ENCODE results near the gene MBP.

Gene MBP

DNA sequence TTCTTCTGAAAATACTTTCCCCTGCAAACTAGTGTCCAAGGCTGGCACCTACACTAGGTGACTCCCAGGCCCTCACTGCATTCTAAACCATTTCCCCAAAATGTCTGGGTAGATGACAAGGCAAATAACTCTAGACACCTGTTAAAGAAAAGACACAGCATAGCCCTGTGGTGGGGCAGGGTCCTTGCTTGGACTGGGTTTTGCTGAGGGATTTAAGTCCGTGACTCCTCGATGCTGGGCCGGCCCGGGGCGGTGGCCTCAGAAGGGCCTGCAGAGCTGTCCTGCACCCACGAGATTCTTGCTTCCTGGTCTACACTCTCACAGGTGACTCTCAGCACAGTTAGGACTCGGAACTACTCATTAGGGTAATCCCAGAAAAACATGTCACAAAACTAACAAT, 55.2 kb downstream of the MBP start:
- Histone ChIP-seq H3K4me1 (no peaks in the 10 kb centered on the region), H3K4me3 (no peak overlapping the region), H3K36me3 (replicated peaks) (no peaks in the 10 kb centered on the region), H3K9me3 (no peaks in the 10 kb centered on the region), H3K27me3 (ENCODE audit: low read depth) (no peaks in the 10 kb centered on the region)
- in situ Hi-C loops (cut with MboI; ENCODE audit: low sequenced_read_pairs): no loop called here
- no peak for DNase-seq (ENCODE audit: low spot score in 2 of 2)

DNA sequence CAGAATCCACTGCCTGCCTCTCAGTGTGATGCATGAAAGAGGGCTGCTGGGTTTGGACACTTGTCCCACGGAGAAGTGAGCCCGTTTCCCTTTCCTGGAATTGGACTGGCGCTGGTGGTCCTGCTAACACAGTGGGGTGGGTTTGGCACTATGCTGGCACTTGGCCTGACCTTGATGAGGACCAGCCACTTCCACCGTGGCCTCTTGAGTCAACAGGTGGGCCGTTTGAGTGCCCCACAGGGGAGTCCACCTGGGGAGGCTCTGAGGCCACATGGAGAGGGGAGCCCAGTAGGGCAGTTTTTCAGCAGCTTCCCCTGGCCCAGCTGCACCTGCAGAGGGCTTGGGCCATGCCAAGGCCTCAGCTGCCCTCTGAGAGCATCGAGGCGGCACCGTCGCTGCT, 56.5 kb downstream of the MBP start:
- no peak for DNase-seq (ENCODE audit: low spot score in 2 of 2)
- no peaks in the 10 kb centered on the region for H3K4me1 ChIP-seq
- in situ Hi-C loops (cut with MboI; ENCODE audit: low sequenced_read_pairs): no loop called here
- H3K9me3 ChIP-seq: no peaks in the 10 kb centered on the region
- no peaks in the 10 kb centered on the region for H3K27me3 ChIP-seq (ENCODE audit: low read depth)
- no peak overlapping the region for H3K4me3 ChIP-seq
- H3K36me3 ChIP-seq (replicated peaks): no peaks in the 10 kb centered on the region

DNA sequence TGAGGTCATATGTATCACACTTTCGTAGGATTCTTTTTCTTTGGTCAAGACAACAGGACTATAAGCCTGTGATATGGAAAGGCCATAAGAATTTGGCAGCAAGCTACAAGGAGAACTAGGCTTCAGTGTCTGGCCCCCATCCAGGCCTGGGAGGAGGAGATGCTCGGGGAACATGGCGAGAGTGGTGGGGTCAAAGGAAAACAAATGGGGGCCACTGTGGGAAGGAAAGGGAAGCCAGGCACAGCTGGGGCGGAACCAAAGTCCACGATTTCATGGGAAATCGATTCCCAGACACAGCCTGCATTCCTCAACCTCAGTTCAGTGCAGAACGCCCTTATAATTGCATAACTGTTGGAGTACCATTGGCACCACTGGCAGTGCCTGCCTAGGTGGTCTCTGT, 58.2 kb downstream of the MBP start:
- no peaks in the 10 kb centered on the region for H3K36me3 ChIP-seq (replicated peaks)
- H3K4me3 ChIP-seq: no peak overlapping the region
- no peaks in the 10 kb centered on the region for H3K4me1 ChIP-seq
- DNase-seq (ENCODE audit: low spot score in 2 of 2): no peak
- H3K9me3 ChIP-seq: no peaks in the 10 kb centered on the region
- no peaks in the 10 kb centered on the region for H3K27me3 ChIP-seq (ENCODE audit: low read depth)
- in situ Hi-C loops (cut with MboI; ENCODE audit: low sequenced_read_pairs): no loop called here

DNA sequence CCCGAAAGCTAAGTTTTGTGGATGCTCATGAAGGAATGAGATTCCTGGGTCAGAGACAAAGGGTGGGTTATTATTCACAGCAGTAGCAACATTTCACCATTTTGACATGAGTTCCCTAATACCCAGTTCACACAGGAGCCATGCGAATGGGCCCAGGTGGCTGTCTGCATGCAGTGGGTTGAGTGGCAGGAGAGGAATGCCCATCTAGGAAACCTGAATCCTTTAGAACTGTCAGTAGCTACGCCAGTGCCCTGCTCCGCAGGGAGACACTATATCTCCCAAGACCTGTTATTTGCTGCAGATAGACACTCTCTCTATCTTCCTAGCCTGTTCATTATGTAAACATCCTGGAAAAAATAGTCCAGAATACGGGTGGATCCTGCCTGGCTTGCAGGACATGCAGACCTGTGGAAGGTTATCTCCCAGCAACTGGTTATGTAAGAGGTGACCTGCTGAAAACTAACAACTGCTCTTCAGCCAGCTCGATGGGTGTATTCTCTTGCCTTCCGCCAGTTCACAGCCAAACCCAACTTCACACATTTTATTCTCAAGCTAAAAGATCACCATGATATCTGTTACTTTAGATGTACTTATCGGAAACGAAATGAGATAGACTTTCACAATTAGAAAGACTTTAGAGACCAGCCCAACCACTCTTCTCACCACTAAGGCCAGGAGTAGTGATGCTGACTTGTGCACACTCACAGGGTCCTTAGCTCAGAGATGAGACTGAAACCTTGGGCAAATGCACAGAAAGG, 59.1 kb downstream of the MBP start:
- Histone ChIP-seq H3K9me3 (no peaks in the 10 kb centered on the region), H3K36me3 (replicated peaks) (no peaks in the 10 kb centered on the region), H3K27me3 (ENCODE audit: low read depth) (no peaks in the 10 kb centered on the region), H3K4me3 (no peak overlapping the region), H3K4me1 (no peaks in the 10 kb centered on the region)
- in situ Hi-C loops (cut with MboI; ENCODE audit: low sequenced_read_pairs): no loop called here
- DNase-seq (ENCODE audit: low spot score in 2 of 2): no peak

DNA sequence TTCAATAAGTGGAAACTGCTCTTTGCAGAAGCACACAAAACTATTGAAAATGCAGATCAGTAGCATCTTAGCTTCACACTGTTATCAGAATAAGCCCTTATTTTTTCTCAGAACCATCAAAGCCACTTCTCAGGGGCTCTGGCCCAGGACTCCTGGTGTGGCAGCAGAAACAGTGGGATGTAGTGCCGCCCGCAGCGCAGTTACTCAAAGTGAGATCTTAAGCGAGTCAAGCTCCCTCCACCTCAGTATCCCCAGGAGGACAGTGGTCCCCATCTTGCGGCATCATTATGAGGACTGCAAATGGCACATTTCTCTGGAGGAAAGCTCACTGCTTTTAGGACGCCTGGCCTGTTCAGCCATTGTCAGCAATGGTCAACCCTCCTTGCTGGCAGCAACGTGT, 60.0 kb downstream of the MBP start:
- no peaks in the 10 kb centered on the region for H3K9me3 ChIP-seq
- H3K36me3 ChIP-seq (replicated peaks): no peaks in the 10 kb centered on the region
- no peak overlapping the region for H3K4me3 ChIP-seq
- H3K4me1 ChIP-seq: no peaks in the 10 kb centered on the region
- no peak for DNase-seq (ENCODE audit: low spot score in 2 of 2)
- in situ Hi-C loops (cut with MboI; ENCODE audit: low sequenced_read_pairs): no loop called here
- H3K27me3 ChIP-seq (ENCODE audit: low read depth): no peaks in the 10 kb centered on the region

DNA sequence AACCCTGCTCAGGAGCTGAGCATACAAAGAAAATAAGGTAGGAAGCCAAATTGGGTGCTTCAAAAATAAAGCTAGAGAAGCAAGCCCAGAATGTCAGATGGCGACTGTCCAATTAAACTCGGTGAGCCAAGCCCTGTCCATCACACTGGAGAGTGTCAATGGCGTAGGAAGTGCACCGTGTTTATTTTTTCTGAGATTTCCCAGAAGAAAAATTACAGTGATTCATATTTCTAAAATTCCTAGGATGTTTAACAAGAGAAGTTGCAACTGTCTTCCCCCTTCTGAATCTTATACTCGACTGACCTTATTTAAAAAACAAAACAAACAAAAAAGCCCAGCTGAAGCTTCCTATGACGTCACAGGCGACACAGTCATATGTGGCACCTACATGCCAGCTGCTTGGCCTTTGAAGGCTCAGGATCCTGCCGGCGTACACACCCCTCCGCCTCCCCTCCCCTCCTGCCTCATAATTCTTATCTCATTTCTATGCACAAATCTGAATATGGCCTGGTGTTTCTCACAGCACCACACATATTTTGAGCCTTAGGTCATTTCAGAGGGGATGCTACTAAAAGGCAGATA, 60.8 kb downstream of the MBP start:
- Histone ChIP-seq H3K9me3 (no peaks in the 10 kb centered on the region), H3K27me3 (ENCODE audit: low read depth) (no peaks in the 10 kb centered on the region), H3K36me3 (replicated peaks) (no peaks in the 10 kb centered on the region), H3K4me3 (no peak overlapping the region), H3K4me1 (no peaks in the 10 kb centered on the region)
- DNase-seq (ENCODE audit: low spot score in 2 of 2): no peak
- in situ Hi-C loops (cut with MboI; ENCODE audit: low sequenced_read_pairs): no loop called here

DNA sequence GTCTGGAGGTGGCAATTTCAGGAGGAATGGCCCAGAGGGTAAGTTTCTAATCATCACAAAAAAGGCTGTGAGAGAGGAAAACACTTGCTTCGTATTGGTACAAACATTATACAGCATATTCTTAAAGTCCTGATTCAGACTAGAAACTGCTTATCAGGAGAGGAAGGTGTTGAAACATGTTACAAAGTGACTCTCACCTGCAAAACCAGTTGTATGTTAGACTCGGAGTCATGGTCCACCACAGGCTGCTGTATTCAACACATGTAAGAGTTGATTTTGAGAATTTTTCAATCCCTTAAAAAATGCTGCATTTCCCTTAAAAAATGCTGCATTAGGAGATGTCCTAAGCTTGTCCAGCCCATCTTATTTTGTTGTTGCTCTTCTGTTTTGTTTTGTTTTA, 61.5 kb downstream of the MBP start:
- no peaks in the 10 kb centered on the region for H3K4me1 ChIP-seq

DNA sequence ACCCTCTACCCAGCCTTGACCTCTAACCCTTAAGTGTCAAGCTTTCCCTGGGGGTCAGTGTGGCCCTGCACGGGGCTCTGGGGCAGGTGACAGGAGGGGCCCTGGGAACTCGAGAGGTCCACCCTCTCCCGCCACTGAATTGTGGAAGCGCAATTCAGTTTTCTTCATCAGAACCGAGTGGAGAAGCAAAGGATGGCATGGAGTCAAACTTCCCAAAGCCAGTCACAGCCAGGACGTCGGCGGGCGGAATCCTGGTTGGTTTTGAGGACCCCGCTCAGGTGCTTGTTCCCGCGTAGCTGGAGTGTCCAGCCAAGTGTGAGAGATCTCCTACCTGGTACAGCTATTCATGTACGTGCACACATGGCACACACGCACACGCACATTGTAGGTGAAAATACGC, 62.0 kb downstream of the MBP start:
- no peak overlapping the region for H3K4me3 ChIP-seq
- H3K9me3 ChIP-seq: no peaks in the 10 kb centered on the region
- H3K4me1 ChIP-seq: no peaks in the 10 kb centered on the region
- H3K27me3 ChIP-seq (ENCODE audit: low read depth): no peaks in the 10 kb centered on the region
- DNase-seq (ENCODE audit: low spot score in 2 of 2): no peak
- in situ Hi-C loops (cut with MboI; ENCODE audit: low sequenced_read_pairs): no loop called here
- no peaks in the 10 kb centered on the region for H3K36me3 ChIP-seq (replicated peaks)

More for the DNA sequence above, 61.5 kb downstream of the MBP start:
- in situ Hi-C loops (cut with MboI; ENCODE audit: low sequenced_read_pairs): no loop called here
- Histone ChIP-seq H3K4me3 (no peak overlapping the region), H3K36me3 (replicated peaks) (no peaks in the 10 kb centered on the region), H3K27me3 (ENCODE audit: low read depth) (no peaks in the 10 kb centered on the region), H3K9me3 (no peaks in the 10 kb centered on the region)
- no peak for DNase-seq (ENCODE audit: low spot score in 2 of 2)

DNA sequence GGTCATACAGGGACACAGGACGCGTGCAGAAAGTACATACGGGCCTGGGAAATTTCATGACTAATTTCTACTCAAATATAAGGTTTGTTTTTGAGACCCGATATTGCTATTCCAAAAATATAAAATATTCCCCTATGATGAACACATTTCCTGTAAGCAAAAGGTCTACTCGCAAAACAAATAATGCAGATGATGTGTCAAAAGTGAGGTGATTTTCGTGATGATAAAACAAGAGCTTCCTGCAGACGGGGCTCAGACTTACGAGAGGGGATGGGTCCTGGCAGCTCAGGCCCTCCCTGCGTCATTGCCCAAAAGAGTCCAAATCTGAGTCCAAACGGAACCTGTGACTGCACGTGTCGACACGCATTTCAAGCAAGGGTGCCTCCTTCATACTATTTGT, 62.7 kb downstream of the MBP start:
- Histone ChIP-seq H3K9me3 (no peaks in the 10 kb centered on the region), H3K4me3 (no peak overlapping the region), H3K4me1 (no peaks in the 10 kb centered on the region), H3K36me3 (replicated peaks) (no peaks in the 10 kb centered on the region), H3K27me3 (ENCODE audit: low read depth) (no peaks in the 10 kb centered on the region)
- in situ Hi-C loops (cut with MboI; ENCODE audit: low sequenced_read_pairs): no loop called here
- DNase-seq (ENCODE audit: low spot score in 2 of 2): no peak

DNA sequence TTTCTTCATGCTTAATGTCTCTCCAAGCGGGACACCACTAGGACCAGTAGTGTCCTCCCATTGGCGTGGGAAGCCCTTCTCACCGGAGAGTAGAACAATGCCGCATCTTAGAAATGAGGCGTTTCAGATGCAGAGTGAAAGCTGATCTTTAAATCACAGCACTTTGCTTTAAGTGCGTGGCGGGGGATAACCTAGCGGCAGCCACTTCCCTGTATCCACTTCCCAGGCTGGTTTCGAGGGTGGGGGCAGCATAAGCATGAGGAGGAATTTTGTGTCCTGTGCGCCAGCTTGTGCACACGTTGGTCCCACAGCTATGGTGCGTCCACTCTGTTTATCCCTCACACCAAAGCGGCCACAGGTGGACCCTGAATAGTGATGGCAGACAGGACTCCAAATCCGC, 63.1 kb downstream of the MBP start:
- Histone ChIP-seq H3K27me3 (ENCODE audit: low read depth) (no peaks in the 10 kb centered on the region), H3K9me3 (no peaks in the 10 kb centered on the region), H3K4me3 (no peak overlapping the region), H3K4me1 (no peaks in the 10 kb centered on the region), H3K36me3 (replicated peaks) (no peaks in the 10 kb centered on the region)
- DNase-seq (ENCODE audit: low spot score in 2 of 2): no peak
- in situ Hi-C loops (cut with MboI; ENCODE audit: low sequenced_read_pairs): no loop called here

DNA sequence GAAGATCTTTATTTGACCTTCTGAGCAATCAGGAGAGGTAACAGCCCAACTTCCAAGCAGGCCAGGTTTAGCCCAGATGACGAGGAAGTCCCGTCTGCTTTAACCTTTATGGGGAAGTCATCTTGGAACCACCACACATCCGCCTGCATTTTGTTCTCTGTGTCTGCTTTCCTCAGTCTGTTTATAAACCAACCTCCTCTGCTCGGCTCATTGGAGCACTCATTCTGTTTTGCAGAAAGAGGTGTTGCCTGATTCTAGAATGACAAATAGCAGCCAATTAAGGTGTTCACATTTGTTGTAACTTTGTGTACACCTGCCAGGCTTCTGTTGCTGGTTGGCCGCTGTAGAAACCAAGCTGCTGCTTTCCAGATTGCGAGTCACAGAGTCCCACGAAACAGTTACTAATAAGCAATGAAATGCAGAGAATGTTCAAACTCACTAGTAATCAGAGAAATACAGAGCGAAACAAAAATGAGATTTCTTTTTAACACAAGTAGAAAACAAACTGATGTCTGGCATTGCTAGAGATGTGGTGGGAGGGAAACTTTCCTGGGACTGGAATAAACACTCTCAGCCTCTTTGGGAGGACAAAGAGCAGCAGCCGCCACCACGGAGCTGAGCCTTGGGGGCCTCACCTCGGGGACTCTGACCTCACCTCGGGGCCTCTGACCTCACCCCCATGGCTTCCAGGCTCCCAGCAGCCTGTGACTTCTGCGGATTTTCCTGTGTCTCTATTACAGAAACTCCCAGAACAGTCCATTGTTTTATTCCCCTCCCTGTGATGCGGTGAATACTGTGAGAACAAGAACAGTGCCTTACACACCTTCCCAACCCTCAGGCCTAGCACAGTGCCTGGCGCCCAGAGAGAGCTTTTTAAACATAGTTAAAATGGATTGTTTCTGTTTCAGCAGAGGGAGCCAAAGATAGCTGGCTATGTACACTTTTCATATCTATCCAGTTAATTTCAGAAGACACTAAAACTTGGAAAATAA, 64.0 kb downstream of the MBP start:
- Histone ChIP-seq H3K9me3 (no peaks in the 10 kb centered on the region), H3K27me3 (ENCODE audit: low read depth) (no peaks in the 10 kb centered on the region), H3K36me3 (replicated peaks) (no peaks in the 10 kb centered on the region), H3K4me3 (no peak overlapping the region), H3K4me1 (no peaks in the 10 kb centered on the region)
- in situ Hi-C loops (cut with MboI; ENCODE audit: low sequenced_read_pairs): no loop called here
- DNase-seq (ENCODE audit: low spot score in 2 of 2): no peak

DNA sequence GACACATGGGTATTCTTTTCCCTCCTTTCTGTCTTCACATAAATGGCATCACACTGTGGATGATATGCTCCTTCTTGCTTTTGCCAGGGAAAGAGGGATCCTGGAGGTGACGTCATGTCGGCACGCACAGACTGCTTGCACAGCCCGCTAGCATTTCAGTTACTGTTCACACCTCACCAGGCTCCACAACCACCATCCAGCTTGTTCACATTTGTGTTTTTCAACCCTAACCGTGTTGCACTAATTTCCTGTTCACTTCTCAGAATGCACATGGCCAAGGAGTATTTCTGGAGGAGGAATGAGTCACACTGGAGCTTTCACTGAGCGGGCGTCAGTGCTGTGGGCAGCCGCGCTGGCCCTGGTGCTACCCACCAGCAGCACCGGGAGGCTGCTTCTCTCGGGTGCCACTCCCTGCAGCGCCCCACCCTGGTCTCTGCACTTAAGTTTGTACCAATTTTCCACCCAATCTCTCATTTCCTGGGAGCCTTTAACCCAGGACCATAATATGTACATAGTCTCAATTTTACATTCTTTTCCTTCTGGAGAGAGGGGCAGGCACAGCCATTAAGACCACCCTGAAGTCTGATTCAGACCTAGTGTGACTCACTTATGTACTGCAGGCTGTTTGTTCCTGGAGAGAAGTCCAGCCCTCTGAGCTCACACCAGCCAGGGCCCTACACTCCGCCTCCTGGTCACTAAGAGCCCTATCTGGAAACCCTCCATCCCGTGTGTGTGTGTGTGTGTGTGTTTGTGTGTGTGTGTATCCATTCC, 65.1 kb downstream of the MBP start:
- Histone ChIP-seq H3K9me3 (no peaks in the 10 kb centered on the region), H3K4me3 (no peak overlapping the region), H3K36me3 (replicated peaks) (no peaks in the 10 kb centered on the region), H3K4me1 (no peaks in the 10 kb centered on the region), H3K27me3 (ENCODE audit: low read depth) (no peaks in the 10 kb centered on the region)
- no peak for DNase-seq (ENCODE audit: low spot score in 2 of 2)
- in situ Hi-C loops (cut with MboI; ENCODE audit: low sequenced_read_pairs): no loop called here

DNA sequence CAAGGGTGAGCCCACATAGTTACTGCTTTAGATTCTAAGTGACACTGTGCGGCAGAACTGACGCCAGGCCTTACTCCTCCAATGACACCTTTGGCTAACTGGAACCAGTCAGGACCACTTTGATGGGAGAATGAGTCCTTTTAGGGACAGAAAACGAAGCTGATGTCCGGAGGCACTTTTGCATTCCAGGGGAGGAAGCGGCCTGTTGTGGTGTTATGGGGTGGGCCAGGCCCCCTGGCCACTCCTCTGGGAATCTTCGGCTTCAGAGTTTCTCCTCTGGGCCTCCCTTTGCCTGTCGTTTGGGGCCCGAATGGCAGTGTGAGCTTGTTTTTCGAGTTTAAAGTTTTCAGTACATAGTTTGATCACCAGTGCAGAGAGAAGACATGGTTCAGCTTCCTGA, 65.9 kb downstream of the MBP start:
- no peaks in the 10 kb centered on the region for H3K4me1 ChIP-seq
- H3K36me3 ChIP-seq (replicated peaks): no peaks in the 10 kb centered on the region
- H3K9me3 ChIP-seq: no peaks in the 10 kb centered on the region
- no peak for DNase-seq (ENCODE audit: low spot score in 2 of 2)
- in situ Hi-C loops (cut with MboI; ENCODE audit: low sequenced_read_pairs): no loop called here
- no peak overlapping the region for H3K4me3 ChIP-seq
- no peaks in the 10 kb centered on the region for H3K27me3 ChIP-seq (ENCODE audit: low read depth)

Measured in HAP-1 (cell line).